Tibial nerve (tissue), 4 donors: Measurements from ENCODE around the gene NFATC1. TPM values are rescaled to one million over a fixed set of nuclear protein-coding genes. Genes with fewer than 3 reads are reported as not detected.

ENCODE experiments used
- DNase-seq, 2 donors: peaks; one replicate each; pipeline ENCODE4 v3.0.0-alpha.2; 2019; ENCODE audit warnings: low spot score in 2 of 2
- H3K27ac ChIP-seq, 4 donors: fragments of 200-600 bp; sonication (generic) in 3 of 4; one replicate each; pipeline ENCODE4 v1.5.1; 2017 to 2019; ENCODE audit warnings: mild to moderate bottlenecking in 1 of 4
- H3K27me3 ChIP-seq, 2 donors: fragments of 200-600 bp; sonication (generic) in 1 of 2; one replicate each; pipeline versions ENCODE4 v1.5.1 to v1.6.0; 2017 to 2019
- H3K36me3 ChIP-seq, 3 donors: fragments of 200-600 bp; sonication (generic); one replicate each; pipeline ENCODE4 v1.5.1; 2018 to 2019
- H3K4me1 ChIP-seq, 4 donors: fragments of 200-600 bp; sonication (generic) in 3 of 4; one replicate each; pipeline ENCODE4 v1.5.1; 2017 to 2019
- H3K4me3 ChIP-seq, 4 donors: fragments of 200-600 bp; sonication (generic) in 3 of 4; one replicate each; pipeline ENCODE4 v1.5.1; 2017 to 2019; ENCODE audit warnings: mild to moderate bottlenecking in 1 of 4, moderate library complexity in 1 of 4
- H3K9me3 ChIP-seq, 4 donors: fragments of 200-600 bp; sonication (generic) in 3 of 4; one replicate each; pipeline ENCODE4 v1.5.1; 2017 to 2019
- EP300 ChIP-seq, 2 donors: sonication (generic); formaldehyde crosslinking; IDR thresholded peaks; one replicate each; pipeline ENCODE4 v1.6.1; 2017; ENCODE audit warnings: antibody characterized with exemption in 2 of 2, mild to moderate bottlenecking in 1 of 2
- POLR2A ChIP-seq, 2 donors: fragments of 450-650 bp; IDR thresholded peaks; one replicate each; pipeline ENCODE4 v1.6.1; 2017; ENCODE audit warnings: antibody characterized with exemption in 2 of 2, mild to moderate bottlenecking in 2 of 2, moderate library complexity in 2 of 2
- WGBS, 2 donors: methylation state at CpG; one replicate each; pipeline ENCODE4 v1.1.5; 2018; 5-methylcytosine and 5-hydroxymethylcytosine counted together
- total RNA-seq, 4 donors: library from RNA; depleted of rRNA; stranded (reverse); fragments of >200 nt; gene quantifications; one replicate each; pipeline ENCODE4 v1.1.0, GENCODE V29; 2016
- TF ChIP-seq, protein P1 (sequence below), 5 experiments: fragments of 200-600 bp in 3 of 5; fragments of 450-650 bp in 2 of 5; sonication (generic) in 3 of 5; IDR thresholded peaks; one replicate each; pipeline ENCODE4 v1.5.1; 2016 to 2019; ENCODE audit warnings: antibody characterized with exemption in 5 of 5, mild to moderate bottlenecking in 3 of 5, moderate library complexity in 2 of 5

Gene NFATC1
- total RNA-seq, 4 donors from 2014 or later = 33.7 to 48.6 (median 37.8) TPM

DNA sequence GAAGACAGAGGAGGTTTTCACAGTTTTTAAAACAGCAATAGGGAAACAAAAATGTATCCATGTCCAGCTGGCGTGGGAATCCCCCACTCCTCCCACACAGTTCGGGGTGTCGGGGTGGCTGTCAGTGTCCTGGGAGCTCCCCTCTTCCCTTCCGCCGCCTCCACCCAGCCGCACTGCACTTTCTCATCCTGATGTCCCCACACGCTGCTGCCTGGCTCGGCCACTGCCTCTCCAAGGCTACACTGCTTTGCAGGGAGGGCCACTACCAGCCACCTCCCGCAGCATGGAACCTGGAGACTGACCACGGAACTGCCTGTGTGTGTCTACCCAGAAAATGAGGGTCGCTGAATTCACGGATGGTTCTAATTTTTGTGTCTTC is 145.2 kb downstream of the NFATC1 start:
- H3K9me3 ChIP-seq = peaks cover 0 to 10% (median 2%) of the 10 kb centered on the region in 4 donors
- no peak for DNase-seq
- H3K4me1 ChIP-seq = peaks cover 0 to 10% (median 2%) of the 10 kb centered on the region in 4 donors
- 50 to 63% methylated on average over 12 of the region's 12 CpGs for WGBS, 2 donors
- no peak for TF ChIP-seq POLR2A (IDR thresholded peaks at IDR 0.05)
- no peak for TF ChIP-seq EP300 (IDR thresholded peaks at IDR 0.05)
- TF ChIP-seq, protein P1, sequence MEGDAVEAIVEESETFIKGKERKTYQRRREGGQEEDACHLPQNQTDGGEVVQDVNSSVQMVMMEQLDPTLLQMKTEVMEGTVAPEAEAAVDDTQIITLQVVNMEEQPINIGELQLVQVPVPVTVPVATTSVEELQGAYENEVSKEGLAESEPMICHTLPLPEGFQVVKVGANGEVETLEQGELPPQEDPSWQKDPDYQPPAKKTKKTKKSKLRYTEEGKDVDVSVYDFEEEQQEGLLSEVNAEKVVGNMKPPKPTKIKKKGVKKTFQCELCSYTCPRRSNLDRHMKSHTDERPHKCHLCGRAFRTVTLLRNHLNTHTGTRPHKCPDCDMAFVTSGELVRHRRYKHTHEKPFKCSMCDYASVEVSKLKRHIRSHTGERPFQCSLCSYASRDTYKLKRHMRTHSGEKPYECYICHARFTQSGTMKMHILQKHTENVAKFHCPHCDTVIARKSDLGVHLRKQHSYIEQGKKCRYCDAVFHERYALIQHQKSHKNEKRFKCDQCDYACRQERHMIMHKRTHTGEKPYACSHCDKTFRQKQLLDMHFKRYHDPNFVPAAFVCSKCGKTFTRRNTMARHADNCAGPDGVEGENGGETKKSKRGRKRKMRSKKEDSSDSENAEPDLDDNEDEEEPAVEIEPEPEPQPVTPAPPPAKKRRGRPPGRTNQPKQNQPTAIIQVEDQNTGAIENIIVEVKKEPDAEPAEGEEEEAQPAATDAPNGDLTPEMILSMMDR (IDR thresholded peaks at IDR 0.05) = no peak
- no peak overlapping the region for H3K4me3 ChIP-seq
- H3K27ac ChIP-seq = no peak overlapping the region
- no peaks in the 10 kb centered on the region for H3K36me3 ChIP-seq
- no peaks in the 10 kb centered on the region for H3K27me3 ChIP-seq

DNA sequence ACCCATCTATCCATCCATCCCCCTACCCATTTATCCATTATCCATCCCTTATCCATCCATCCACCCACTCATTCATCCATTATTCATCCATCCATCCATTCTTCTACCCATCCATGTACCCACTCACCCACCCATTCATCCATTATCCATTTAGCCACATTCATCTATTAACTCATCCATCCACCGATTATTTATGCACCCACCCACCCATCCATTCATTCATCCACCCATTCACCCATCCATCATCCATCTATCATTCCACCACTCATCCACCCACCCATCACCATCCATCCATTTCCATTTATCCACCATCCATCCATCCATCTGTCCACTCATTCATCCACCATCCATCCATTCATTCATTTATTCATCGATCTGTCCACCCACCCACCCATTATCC is 146.5 kb downstream of the NFATC1 start:
- 96 to 100% methylated on average over 2 of the region's 2 CpGs for WGBS, 2 donors
- H3K9me3 ChIP-seq = peaks cover 0 to 10% (median 2%) of the 10 kb centered on the region in 4 donors
- DNase-seq = no peak

GRCh38 chr18:79542876-79543750 is 147.4 kb downstream of the NFATC1 start:
- Histone ChIP-seq H3K27me3 (no peaks in the 10 kb centered on the region), H3K9me3 (peaks cover 0 to 6% (median 0%) of the 10 kb centered on the region in 4 donors), H3K4me3 (no peak overlapping the region), H3K36me3 (no peaks in the 10 kb centered on the region), H3K27ac (no peak overlapping the region), H3K4me1 (peaks cover 0 to 27% (median 8%) of the 10 kb centered on the region in 4 donors)
- DNase-seq = no peak
- WGBS, 2 donors = 89 to 90% methylated on average over 13 to 15 of the region's 15 CpGs
- TF ChIP-seq, protein P1 (IDR thresholded peaks at IDR 0.05) = no peak
- TF ChIP-seq EP300 (IDR thresholded peaks at IDR 0.05) (no peak), POLR2A (IDR thresholded peaks at IDR 0.05) (no peak)

More for the DNA sequence above, 146.5 kb downstream of the NFATC1 start:
- Histone ChIP-seq H3K27me3 (no peaks in the 10 kb centered on the region), H3K4me1 (peaks cover 0 to 18% (median 5%) of the 10 kb centered on the region in 4 donors), H3K27ac (no peak overlapping the region), H3K36me3 (no peaks in the 10 kb centered on the region), H3K4me3 (no peak overlapping the region)
- TF ChIP-seq EP300 (IDR thresholded peaks at IDR 0.05) (no peak), POLR2A (IDR thresholded peaks at IDR 0.05) (no peak)
- TF ChIP-seq, protein P1 (IDR thresholded peaks at IDR 0.05) = no peak

GRCh38 chr18:79543861-79544385 is 148.2 kb downstream of the NFATC1 start:
- WGBS, 2 donors = 86 to 90% methylated on average over 15 to 20 of the region's 21 CpGs
- Histone ChIP-seq H3K9me3 (no peaks in the 10 kb centered on the region), H3K27ac (no peak overlapping the region), H3K36me3 (no peaks in the 10 kb centered on the region), H3K4me3 (no peak overlapping the region), H3K27me3 (no peaks in the 10 kb centered on the region), H3K4me1 (peaks cover 0 to 28% (median 8%) of the 10 kb centered on the region in 4 donors)
- TF ChIP-seq EP300 (IDR thresholded peaks at IDR 0.05) = no peak
- no peak for TF ChIP-seq POLR2A (IDR thresholded peaks at IDR 0.05)
- TF ChIP-seq, protein P1 (IDR thresholded peaks at IDR 0.05) = no peak
- DNase-seq = no peak

- no peak overlapping the region for H3K27ac ChIP-seq
- TF ChIP-seq POLR2A (IDR thresholded peaks at IDR 0.05) = no peak
- TF ChIP-seq, protein P1 (IDR thresholded peaks at IDR 0.05) = no peak
- TF ChIP-seq EP300 (IDR thresholded peaks at IDR 0.05) = no peak
- H3K9me3 ChIP-seq = no peaks in the 10 kb centered on the region
- 56 to 59% methylated on average over 14 to 17 of the region's 23 CpGs for WGBS, 2 donors
- H3K4me1 ChIP-seq = peaks cover 0 to 28% (median 8%) of the 10 kb centered on the region in 4 donors
- DNase-seq = no peak
- no peaks in the 10 kb centered on the region for H3K27me3 ChIP-seq
- H3K36me3 ChIP-seq = no peaks in the 10 kb centered on the region
- no peak overlapping the region for H3K4me3 ChIP-seq
Observed at GRCh38 chr18:79544386-79544963, 148.7 kb downstream of the NFATC1 start.
